CD14-positive monocyte (primary cell): ENCODE measurements around the gene CAMK1D. TPM values are rescaled to one million over a fixed set of nuclear protein-coding genes. Genes with fewer than 3 reads are reported as not detected.
A peak's percentile ranks its signal among the peaks of the same experiment; 100 is the strongest.

Experiments
- DNase-seq, 3 donors: peaks; one replicate each; pipeline ENCODE4 v3.0.0-alpha.2; 2011 to 2022
- H2AFZ ChIP-seq: 2 replicates; pipeline ENCODE4 v1.6.0; 2012; ENCODE audit warnings: mild to moderate bottlenecking, low read depth, low read length, inconsistent platforms; ENCODE audit not compliant: insufficient read depth, poor library complexity, severe bottlenecking
- H3K27ac ChIP-seq, 2 donors: 1 replicate in 1 of 2; 2 replicates in 1 of 2; pipeline ENCODE4 v1.5.1; 2012 to 2013; ENCODE audit warnings: low read length in 2 of 2, control low read depth in 1 of 2, inconsistent platforms in 1 of 2, low read depth in 1 of 2, mild to moderate bottlenecking in 1 of 2
- H3K27me3 ChIP-seq, 2 donors: one replicate each; pipeline versions ENCODE4 v1.6.0 to v1.6.1; 2011 to 2013; ENCODE audit warnings: low read length in 2 of 2; ENCODE audit not compliant: control insufficient read depth in 2 of 2, insufficient read depth in 2 of 2
- H3K36me3 ChIP-seq, 2 donors: replicated peaks in 1 of 2; 1 replicate in 1 of 2; 2 replicates in 1 of 2; pipeline versions ENCODE4 v1.5.1 to v1.6.1; 2012 to 2013; ENCODE audit warnings: low read length in 2 of 2, control low read depth in 1 of 2, inconsistent platforms in 1 of 2, mild to moderate bottlenecking in 1 of 2; ENCODE audit not compliant: insufficient read depth in 2 of 2, control insufficient read depth in 1 of 2
- H3K4me1 ChIP-seq, 2 donors: 1 replicate in 1 of 2; 2 replicates in 1 of 2; pipeline versions ENCODE4 v1.5.1 to v1.6.1; 2012 to 2013; ENCODE audit warnings: low read length in 2 of 2, control low read depth in 1 of 2, inconsistent platforms in 1 of 2, mild to moderate bottlenecking in 1 of 2, moderate library complexity in 1 of 2; ENCODE audit not compliant: insufficient read depth in 2 of 2, control insufficient read depth in 1 of 2
- H3K4me2 ChIP-seq: replicated peaks from 2 replicates; pipeline ENCODE3; 2012; ENCODE audit warnings: low read length, moderate library complexity, mild to moderate bottlenecking; ENCODE audit not compliant: poor library complexity, severe bottlenecking; ENCODE audit errors: extremely low read depth
- H3K4me3 ChIP-seq, 3 experiments: fragments of 200-600 bp in 1 of 3; sonication (generic) in 1 of 3; replicated peaks in 1 of 3; 1 replicate in 2 of 3; 2 replicates in 1 of 3; pipeline ENCODE4 v1.5.1; 2011 to 2013; ENCODE audit warnings: low read length in 3 of 3, mild to moderate bottlenecking in 3 of 3, control low read depth in 2 of 3, low read depth in 2 of 3, inconsistent platforms in 1 of 3, moderate library complexity in 1 of 3
- H3K79me2 ChIP-seq: 2 replicates; pipeline ENCODE4 v1.6.0; 2012; ENCODE audit warnings: mild to moderate bottlenecking, control low read depth, inconsistent platforms, low read length, moderate library complexity; ENCODE audit not compliant: insufficient read depth
- H3K9ac ChIP-seq: 2 replicates; pipeline ENCODE4 v1.6.0; 2017; ENCODE audit warnings: low read length, mild to moderate bottlenecking; ENCODE audit not compliant: insufficient read depth, poor library complexity, severe bottlenecking
- H3K9me3 ChIP-seq, 2 donors: replicated peaks in 1 of 2; 1 replicate in 1 of 2; 2 replicates in 1 of 2; pipeline versions ENCODE4 v1.5.1 to v1.6.1; 2012 to 2013; ENCODE audit warnings: low read length in 2 of 2, control low read depth in 1 of 2; ENCODE audit not compliant: control insufficient read depth in 1 of 2, insufficient read depth in 1 of 2
- H4K20me1 ChIP-seq: 2 replicates; pipeline ENCODE4 v1.6.0; 2012; ENCODE audit warnings: mild to moderate bottlenecking, low read length, control low read depth, moderate library complexity; ENCODE audit not compliant: insufficient read depth
- H3K27ac Mint-ChIP-seq, 7 donors: one replicate each; pipeline ENCODE4 v1.8.0; 2020; ENCODE audit warnings: mild to moderate bottlenecking in 7 of 7, mixed read lengths in 7 of 7, moderate library complexity in 6 of 7, inconsistent platforms in 2 of 7
- H3K27me3 Mint-ChIP-seq, 3 donors: one replicate each; pipeline ENCODE4 v1.8.0; 2021 to 2022; ENCODE audit warnings: low read depth in 3 of 3, mild to moderate bottlenecking in 3 of 3, mixed read lengths in 3 of 3, moderate library complexity in 3 of 3, inconsistent platforms in 1 of 3
- H3K36me3 Mint-ChIP-seq, 2 donors: one replicate each; pipeline ENCODE4 v1.8.0; 2020; ENCODE audit warnings: mixed read lengths in 2 of 2, inconsistent platforms in 1 of 2, mild to moderate bottlenecking in 1 of 2
- H3K4me1 Mint-ChIP-seq: one replicate; pipeline ENCODE4 v1.8.0; 2020; ENCODE audit warnings: mild to moderate bottlenecking, mixed read lengths
- H3K4me3 Mint-ChIP-seq, 2 donors: one replicate each; pipeline ENCODE4 v1.8.0; 2020; ENCODE audit warnings: mild to moderate bottlenecking in 2 of 2, mixed read lengths in 2 of 2, moderate library complexity in 1 of 2
- H3K9me3 Mint-ChIP-seq, 7 donors: one replicate each; pipeline ENCODE4 v1.8.0; 2020 to 2022; ENCODE audit warnings: mixed read lengths in 7 of 7, mild to moderate bottlenecking in 6 of 7, moderate library complexity in 6 of 7, inconsistent platforms in 2 of 7
- WGBS: methylation state at CpG from one replicate; pipeline ENCODE4 v1.1.5; 2013; ENCODE audit warnings: missing lambda C conversion rate; ENCODE audit not compliant: insufficient coverage; 5-methylcytosine and 5-hydroxymethylcytosine counted together
- intact Hi-C, 2 donors: fragments of 100-400 bp; cut with micrococcal nuclease; formaldehyde crosslinking; loops; one replicate each; pipeline versions ENCODE4 v1.15.0 to v1.15.1; 2023
- polyA plus RNA-seq, 3 donors: library from polyadenylated mRNA; depleted of rRNA in 1 of 3; unstranded in 2 of 3; stranded (reverse) in 1 of 3; fragments of 300-500 nt in 2 of 3; fragments of >200 nt in 1 of 3; fragmentation: Illumina TruSeq in 2 of 3; gene quantifications; 1 replicate in 2 of 3; 2 replicates in 1 of 3; pipeline ENCODE4 v1.2.3, GENCODE V29; 2012 to 2021
- TF ChIP-seq, protein P1 (sequence below): fragments of 200-600 bp; IDR thresholded peaks from one replicate; pipeline ENCODE4 v1.8.0; 2022; ENCODE audit warnings: antibody characterized with exemption, mild to moderate bottlenecking

Gene CAMK1D
- polyA plus RNA-seq, 3 donors, result 6.7 to 11.8 (median 7.1) TPM

DNA sequence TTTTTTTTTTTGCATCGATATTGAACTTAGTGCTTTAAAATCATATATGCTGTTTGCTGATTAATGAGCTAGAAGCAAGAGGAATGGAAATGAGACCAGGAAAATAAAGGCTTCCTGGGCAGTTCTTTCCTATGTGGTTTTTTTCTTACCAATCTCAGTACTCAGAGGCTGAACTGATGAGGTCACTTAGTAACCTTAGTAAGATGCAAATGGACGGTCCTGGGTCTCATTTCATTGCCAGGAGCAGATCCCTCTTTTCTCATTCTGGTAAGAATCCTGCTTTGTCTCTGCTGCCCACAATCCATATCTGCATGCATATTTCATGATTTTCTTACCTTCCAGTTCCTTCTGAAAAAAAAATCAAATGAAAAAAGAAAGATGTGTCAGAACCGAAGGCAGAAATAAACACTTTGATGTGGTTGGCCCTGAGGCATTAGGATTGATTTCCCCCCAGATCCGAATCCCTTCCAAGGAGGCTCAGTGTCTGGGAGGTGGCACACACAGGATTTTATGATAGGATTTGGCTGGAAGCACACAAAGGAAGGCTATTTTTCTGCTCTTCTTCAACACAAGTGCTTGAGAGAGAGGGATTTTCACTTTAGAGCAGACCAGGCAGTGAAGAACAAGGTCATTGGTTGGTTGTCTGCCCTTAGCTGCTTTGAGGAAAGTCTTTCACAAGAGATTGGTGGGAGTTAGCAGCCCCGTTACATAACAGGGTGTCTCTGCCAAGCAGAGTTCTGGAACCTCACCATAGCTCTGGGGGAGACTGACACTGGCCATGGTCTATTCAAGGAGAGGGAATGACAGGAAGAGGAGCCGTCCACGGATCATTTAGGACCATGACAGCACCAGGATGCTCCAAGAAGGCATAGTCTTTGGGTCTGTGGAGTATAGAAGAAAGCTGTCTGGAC is 150.0 kb downstream of the CAMK1D start:
- 66% methylated on average over 4 of the region's 7 CpGs for WGBS

More for the DNA sequence above, 150.0 kb downstream of the CAMK1D start:
- H3K4me1 Mint-ChIP-seq, result peaks cover 24% of the 10 kb centered on the region
- Histone ChIP-seq H3K4me3 (no peak overlapping the region), H3K4me1 (peaks cover 13 to 14% of the 10 kb centered on the region in 2 donors), H3K27ac (no peak overlapping the region), H4K20me1 (peaks cover 82% of the 10 kb centered on the region), H3K4me2 (no peak overlapping the region), H3K27me3 (peaks cover 0 to 12% of the 10 kb centered on the region in 2 donors), H3K36me3 (no peaks in the 10 kb centered on the region), H3K79me2 (no peaks in the 10 kb centered on the region), H3K9me3 (no peaks in the 10 kb centered on the region), H2AFZ (no peak overlapping the region), H3K9ac (no peak overlapping the region)
- H3K36me3 Mint-ChIP-seq, result peaks cover 0 to 7% of the 10 kb centered on the region in 2 donors
- H3K27ac Mint-ChIP-seq, result peak overlapping the region in 1 of 7 donors; percentile 64
- DNase-seq, result no peak
- intact Hi-C loops, result no loop called here
- H3K9me3 Mint-ChIP-seq, result peaks cover 0 to 10% (median 6%) of the 10 kb centered on the region in 7 donors
- H3K4me3 Mint-ChIP-seq, result no peak overlapping the region
- peaks cover 18 to 23% (median 22%) of the 10 kb centered on the region in 3 donors for H3K27me3 Mint-ChIP-seq
- TF ChIP-seq, protein P1, sequence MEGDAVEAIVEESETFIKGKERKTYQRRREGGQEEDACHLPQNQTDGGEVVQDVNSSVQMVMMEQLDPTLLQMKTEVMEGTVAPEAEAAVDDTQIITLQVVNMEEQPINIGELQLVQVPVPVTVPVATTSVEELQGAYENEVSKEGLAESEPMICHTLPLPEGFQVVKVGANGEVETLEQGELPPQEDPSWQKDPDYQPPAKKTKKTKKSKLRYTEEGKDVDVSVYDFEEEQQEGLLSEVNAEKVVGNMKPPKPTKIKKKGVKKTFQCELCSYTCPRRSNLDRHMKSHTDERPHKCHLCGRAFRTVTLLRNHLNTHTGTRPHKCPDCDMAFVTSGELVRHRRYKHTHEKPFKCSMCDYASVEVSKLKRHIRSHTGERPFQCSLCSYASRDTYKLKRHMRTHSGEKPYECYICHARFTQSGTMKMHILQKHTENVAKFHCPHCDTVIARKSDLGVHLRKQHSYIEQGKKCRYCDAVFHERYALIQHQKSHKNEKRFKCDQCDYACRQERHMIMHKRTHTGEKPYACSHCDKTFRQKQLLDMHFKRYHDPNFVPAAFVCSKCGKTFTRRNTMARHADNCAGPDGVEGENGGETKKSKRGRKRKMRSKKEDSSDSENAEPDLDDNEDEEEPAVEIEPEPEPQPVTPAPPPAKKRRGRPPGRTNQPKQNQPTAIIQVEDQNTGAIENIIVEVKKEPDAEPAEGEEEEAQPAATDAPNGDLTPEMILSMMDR, result no peak
